Activated T-cell treated with anti-CD3 and anti-CD28 coated beads for 1 hour (primary cell): Measurements from ENCODE around the gene C1QTNF7.

Experiments used
- DNase-seq: peaks from one replicate; pipeline ENCODE4 v3.0.0-alpha.2; 2020; ENCODE audit warnings: low read depth

C1QTNF7 gene

DNA sequence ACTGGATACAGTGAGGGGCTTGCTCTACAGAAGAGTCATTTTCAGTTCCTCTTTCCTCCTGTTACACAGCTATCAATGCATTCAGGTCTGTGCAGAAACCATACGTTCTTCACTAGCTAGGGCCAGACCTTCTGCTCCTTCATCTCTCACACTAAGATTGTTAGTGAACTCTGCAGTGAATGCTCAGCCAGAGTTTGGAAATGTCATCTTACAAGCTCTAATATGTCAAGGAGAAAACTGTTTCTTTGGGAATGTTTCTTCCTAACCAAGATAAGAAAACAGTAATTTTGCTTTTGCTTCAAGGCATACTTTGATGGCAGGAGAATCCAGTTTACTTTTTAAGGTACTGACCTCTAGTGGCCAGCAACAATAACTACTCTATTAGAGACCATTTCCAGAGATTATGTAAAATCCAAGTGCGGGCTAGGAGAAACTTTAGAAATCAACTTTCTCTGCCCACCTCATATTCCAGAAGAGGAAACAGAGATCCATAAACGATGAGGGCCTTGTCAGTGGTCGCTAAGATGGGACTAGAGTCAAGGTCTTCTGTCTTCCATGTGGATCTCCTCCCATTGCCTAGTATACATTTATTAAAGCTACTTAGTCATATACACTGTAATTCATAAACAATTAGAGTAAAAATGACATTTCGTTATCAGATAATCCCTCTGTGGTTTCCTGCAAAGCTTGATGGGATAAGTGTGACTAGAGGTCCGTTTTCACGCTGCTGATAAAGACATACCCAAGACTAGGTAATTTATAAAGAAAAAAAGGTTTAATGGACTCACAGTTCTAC is 29.8 kb downstream of the C1QTNF7 start:
- no peak for DNase-seq

DNA sequence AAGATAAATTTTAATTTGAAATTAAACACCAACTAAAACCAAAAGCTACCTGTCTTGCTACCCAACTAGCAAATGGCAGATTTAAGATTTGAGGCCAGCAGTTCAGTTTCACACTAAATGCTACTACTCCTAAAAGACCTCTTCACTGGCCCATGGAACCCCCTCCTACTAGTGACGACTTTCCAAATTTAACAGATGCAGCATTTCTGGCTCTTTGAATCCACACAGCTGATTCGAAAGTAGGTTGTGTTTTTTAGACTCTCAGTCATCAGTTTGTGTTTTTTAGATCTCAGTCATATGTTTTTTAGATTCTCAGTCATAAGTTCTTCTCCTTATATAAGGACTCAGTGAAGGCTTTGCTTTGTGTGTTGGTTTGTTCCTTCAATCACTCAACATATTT is 30.8 kb downstream of the C1QTNF7 start:
- no peak for DNase-seq

DNA sequence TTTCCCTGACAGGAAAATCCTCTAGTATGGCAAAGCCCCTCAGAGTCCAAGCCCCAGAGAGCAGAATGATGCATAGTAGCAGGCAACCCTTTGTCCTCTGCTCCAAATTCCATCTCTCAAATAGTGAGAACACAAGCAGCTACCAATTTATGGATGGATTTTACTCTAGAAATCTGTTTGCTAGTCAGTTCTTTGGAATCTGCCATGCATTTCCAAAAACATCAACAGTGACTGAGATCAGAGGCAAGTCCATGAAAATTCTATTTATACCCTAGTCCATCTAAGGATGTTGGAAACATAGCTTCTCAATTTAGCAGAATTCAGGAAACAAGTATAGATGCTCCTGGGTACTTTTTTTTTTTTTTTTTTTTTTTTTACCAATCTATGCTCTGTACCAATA is 31.9 kb downstream of the C1QTNF7 start:
- DNase-seq: no peak

DNA sequence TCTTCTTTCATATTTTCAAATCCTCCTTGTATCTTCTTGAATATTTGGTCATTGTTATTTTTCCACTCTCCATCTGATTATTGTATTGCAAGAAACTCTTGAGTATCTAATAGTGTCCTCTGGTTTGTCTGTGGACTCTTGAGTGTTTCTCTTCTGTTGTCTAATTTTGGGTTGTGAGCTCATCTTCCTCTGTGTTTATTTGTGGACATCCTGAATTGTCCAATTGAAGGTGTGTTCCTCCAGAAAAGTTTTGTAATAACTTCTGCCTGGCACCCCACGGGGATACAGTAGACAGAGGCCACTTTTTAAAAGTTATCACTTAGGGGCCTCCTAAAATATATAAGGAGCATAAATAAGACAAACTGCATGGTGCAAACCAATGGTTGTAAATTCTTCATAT is 38.8 kb downstream of the C1QTNF7 start:
- no peak for DNase-seq

DNA sequence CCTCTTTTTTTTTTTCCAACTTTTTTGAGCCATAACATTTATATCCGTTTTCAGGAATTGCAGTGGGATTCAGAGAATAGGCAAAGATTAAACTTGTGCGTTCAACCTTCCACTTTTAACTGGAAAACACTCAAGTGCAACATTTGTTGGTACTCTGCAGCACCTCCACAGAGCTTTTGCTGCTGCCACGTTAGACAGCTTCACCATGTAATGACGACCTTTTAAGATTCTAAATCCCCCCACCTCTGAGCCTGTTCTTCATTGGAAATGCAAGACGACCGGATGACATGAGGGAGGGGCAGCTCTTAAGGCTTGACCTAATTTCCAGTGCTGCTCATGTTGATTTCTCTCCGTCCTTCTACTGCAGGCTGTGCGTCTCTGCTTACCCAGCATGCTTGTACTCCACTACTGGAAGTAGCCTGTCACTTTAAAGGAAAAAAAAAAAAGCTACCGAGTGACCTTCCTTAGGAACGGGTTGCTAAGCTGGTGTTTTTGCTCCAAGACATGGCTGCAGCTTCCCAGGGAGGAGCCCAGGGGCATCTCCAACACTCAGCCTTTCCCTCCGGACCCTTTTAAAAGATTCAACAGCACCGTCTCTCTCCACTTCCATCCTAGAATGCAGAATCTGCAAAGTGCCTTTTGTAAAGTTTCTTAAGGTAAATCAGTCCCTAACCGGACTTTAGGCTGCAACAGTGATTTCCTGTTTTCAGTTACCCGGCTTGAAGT is 41.7 kb downstream of the C1QTNF7 start, which contains the start of gene CC2D2A:
Gene CC2D2A (plus strand): TSS at position 481 of the 726 bp plus-strand sequence. CDS start 6,051 bp downstream, outside the sequence.
- no peak for DNase-seq

DNA sequence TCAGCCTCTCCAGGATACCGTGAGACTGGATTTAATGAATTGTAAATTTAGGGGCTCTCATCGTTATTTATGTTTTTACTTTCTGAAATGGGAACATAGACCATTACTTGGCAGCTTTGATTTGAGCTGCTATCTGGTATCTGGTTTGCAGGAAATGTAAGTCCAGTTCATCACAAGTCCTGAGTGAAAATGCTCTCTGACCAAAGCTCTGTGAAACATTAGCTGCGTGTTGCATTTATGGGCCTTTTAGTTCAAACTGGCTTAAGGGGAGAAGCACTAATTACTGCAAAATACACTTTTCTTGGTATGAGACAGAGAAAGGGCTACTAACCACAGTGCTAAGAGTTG is 42.3 kb downstream of the C1QTNF7 start:
- DNase-seq: no peak

DNA sequence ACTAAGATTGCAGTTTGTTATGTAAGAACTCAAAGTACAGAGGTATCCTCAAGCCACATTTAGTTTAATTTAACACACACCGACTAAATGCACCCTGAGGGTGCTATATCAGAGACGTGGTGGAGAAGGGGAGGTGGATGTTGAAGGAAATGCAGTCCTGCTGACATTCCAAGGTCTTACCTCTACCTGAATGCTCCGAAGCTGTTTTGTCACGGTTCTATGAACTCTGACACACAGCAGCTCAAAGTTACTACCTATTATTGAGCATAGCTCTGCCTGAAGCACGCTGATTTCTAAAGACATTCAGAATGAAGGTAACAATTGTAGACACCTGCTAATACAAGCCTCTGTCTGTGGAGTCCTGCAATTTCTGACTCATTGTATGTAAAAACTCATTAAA is 48.6 kb downstream of the C1QTNF7 start:
- DNase-seq: no peak

DNA sequence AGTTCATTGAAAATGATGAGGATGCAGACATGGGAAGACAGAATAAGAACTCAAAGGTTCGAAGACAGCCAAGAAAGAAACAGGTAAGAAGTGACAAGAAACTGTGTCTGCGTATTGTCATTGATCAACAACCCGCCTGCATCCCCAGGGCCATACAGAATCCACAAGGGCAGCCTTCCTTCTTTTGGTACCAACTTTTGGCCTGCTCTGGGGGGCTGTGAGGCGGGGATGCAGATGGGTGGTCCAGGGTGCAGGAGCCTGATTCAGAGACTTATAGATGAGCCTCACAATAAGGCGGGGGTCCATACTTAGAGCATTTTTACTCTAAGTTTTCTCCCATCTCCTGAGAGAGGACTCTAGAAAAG is 50.9 kb downstream of the C1QTNF7 start:
- no peak for DNase-seq

DNA sequence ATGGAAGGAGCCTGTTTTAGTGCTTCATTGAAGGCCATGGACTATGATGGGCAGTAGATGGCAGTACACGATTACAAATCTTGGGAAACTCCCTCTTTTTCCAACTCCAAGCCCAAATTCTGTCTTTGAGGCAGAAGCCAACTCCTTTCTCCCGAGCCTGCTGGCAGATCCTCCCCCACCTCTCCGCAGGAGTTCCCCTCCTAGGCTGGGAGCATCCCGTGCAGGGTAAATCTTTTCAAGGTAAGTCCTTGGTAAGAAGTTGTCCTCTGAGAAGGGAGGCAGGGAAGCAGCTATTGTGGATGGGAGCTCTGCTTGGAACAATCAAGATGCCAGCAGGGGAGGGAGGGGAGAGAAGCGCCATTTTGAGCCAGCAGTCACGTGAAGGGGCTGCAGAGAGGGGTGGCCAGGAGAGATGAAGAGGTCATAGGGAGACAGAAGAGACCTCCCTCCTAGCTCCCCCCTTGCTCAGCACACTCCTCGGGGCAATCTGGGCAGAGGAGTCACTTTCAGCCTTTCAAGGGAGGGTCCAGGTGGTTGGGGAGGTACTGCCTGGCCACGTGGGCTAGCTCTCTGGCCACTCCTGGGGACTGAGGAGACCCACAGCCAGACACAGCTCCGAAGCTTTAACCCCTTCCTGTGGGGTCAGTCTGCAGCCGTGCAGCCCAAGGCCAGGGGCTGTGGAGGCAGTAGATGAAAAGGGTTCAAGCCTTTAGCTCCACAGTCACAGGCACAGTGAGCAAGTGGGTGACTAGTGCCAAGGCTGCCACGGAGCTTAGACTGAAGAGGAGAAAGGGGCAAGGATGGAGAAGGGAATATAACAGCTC is 51.5 kb downstream of the C1QTNF7 start:
- no peak for DNase-seq

DNA sequence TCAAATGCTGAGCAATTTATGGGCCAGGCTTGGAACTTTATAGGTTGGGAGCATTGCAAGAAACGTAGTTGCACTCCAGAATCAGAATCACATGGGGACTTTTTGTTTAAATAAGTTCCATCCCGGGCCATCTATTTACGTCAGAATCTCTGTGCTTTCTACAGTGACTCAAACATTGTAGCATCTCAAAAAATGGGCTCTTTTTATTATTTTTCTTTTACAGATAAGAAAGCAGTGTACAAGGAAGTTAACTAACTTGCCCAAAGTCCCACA is 52.0 kb downstream of the C1QTNF7 start:
- no peak for DNase-seq

DNA sequence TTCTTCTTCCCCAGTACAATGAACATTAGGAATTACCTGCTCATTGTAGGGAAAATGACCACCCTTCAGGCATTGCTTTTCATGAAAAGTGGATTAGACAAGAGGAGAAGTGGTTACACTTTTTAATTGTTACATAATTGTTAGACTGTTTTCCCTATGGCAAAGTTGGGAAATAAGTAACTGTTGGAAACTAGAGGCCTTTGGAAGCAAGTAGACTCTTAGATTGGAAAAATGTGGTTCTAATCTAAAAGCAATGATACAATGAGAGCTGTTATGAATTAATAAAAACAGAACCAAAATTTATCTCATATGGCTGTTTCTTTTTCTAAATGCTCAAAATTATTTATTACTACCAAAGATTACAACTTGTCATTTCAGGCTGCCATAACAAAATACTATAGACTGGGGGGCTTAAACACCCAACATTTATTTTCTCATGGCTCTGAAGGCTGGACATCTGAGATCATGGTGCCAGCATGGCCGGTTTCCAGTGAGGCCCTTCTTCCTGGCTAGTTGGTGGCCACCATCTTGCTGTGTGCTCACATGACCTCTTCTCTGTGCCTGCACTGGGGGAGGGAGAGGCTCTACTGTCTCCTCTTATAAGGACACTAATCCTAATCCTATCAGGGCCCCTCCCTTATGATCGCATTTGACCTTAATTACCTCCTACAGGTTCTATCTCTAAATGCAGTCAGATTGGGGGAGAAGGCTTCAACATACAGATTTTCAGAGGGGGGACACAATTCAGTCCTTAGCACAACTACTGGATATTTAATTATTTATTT is 54.3 kb downstream of the C1QTNF7 start:
- no peak for DNase-seq

DNA sequence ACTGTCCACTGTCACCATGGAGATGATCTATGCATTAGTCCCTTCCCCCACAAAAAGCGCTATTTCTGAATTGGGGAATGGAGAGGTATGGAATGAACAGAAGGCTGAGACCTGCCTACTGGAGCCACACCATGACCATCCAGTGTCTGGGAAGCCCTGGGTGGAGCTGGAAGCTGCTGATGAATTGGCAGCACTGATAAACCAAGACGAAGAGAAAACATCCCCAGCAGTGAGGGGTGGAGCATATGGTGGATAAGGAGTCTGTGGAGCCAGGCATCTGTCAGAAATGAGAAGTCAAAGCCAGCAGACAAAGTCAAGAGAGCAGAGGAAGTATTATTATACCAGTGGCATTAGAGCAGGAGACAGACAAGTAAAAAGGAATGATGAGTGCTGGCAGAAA is 55.0 kb downstream of the C1QTNF7 start:
- no peak for DNase-seq

DNA sequence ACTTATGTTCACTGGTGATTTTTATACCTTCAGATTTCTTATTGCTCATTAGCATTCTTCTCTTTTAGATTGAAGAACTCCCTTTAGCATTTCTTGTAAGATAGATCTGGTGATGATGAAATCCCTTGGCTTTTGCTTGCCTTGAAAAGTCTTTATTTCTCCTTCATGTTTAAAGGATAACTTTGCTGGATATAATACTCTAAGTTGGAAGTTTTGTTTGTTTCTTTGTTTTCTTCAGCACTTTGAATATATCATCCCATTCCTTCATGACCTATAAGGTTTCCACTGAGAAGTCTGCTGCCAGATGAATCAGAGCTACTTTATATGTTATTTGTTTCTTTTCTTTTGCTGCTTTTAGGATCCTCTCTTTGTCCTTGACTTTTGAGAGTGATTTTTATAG is 60.3 kb downstream of the C1QTNF7 start:
- DNase-seq: no peak

DNA sequence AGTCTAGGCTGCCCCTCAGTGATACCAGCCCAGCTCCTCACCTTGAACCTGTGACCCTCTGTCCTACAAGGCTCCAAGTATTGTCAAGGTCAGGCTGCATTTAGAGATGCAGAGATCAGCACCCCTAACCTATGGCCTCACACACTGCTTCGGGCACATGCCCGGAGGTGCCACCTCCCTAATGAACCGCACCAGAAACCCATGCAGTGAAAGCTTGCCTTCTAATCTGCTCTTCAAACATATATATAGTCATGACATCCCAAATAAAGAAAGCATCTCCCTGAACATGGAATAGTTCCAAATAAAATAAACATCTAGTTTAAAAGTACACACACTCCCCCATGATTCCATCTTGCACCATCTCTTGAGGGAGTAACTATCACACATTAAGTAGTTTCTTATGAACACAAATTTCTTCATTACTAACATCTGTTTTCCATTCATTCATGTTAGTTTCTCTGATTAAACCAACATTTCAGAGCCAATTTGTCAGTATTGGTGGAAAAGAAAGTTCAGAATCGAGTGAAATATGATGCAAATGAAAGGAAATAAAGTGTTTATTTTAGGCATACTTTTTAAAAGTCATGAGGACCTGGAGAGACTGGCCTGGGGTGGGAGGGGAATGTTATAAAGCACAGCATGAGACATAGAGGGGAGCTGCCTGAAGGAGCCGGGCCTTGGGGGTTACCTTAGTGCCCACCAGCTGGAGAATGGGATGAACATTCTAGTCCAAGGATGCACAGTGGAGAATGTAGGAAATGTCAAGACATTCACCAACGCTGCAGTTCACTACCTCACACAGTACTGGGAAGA is 61.0 kb downstream of the C1QTNF7 start:
- no peak for DNase-seq

DNA sequence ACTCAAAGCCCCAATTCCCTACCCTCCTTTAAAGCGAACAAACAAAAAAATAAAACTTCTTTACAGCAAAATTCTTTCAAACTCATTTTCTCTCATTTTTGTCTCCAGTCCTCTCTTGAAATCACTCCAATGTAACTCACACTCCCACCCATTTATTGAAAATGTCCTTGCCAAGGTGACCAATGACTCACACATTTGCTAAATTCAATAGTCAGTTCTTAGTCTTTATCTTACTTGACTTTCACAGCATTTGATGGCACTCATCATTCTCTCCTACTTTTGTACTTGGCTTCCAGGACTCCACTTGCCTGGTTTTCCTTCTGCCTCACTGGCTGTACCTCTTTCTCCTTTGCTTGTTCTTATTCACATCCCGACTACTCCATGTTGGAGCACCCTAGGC is 61.7 kb downstream of the C1QTNF7 start:
- no peak for DNase-seq

DNA sequence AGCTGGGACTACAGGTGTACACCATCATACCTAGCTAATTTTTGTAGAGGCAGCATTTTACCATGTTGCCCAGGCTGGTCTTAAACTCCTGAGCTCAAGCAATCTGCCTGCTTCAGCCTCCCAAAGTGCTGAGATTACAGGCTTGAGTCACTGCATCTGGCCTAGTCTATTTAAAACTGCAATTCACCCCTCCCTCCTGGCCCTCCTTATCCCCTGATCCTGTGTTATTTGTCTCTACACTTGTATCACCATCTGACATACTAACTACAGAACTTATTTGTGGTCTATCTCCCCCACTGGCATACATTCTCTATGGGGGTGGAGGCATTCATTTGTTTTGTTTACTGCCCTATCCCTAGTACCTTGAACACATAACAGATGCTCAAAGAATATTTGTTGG is 65.6 kb downstream of the C1QTNF7 start:
- DNase-seq: no peak

DNA sequence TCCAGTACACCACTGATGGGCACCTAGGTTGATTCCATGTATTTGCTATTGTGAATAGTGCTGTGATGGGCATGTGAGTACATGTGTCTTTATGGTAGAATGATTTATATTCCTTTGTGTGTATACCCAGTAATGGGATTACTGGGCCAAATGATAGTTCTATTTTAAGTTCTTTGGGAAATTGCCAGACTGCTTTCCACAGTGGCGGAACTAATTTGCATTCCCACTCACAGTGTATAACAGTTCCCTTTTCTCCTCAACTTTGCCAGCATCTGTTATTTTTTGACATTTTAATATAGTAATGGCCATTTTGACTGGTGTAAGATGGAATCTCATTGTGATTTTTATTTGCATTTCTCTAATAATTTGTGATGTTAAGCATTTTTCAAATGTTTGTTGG is 67.8 kb downstream of the C1QTNF7 start:
- DNase-seq: no peak
